ENCODE results near the gene TRIM14.
"Not testable (repeated sequence)": the region's sequence is repeated elsewhere in the genome, so short reads cannot be mapped to it uniquely, and the experiment has no call there.

The TRIM14 gene

DNA sequence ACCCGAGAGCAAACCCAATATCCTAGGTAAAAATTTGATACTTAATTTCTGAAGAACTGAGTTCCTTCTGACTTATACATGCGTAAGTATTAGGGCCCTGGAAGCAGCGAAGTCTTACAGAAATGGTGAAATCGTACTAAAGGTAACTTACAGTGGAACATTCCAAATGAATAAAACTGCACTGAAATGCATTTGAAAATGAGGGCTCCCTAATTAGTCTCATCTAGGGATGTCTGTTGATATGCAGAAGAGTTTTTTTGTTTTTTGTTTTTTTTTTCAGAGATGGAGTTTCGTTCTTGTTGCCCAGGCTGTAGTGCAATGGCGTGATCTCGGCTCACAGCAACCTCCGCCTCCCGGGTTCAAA lies 72.9 kb downstream of the TRIM14 start:
- DNase-seq: no peak

DNA sequence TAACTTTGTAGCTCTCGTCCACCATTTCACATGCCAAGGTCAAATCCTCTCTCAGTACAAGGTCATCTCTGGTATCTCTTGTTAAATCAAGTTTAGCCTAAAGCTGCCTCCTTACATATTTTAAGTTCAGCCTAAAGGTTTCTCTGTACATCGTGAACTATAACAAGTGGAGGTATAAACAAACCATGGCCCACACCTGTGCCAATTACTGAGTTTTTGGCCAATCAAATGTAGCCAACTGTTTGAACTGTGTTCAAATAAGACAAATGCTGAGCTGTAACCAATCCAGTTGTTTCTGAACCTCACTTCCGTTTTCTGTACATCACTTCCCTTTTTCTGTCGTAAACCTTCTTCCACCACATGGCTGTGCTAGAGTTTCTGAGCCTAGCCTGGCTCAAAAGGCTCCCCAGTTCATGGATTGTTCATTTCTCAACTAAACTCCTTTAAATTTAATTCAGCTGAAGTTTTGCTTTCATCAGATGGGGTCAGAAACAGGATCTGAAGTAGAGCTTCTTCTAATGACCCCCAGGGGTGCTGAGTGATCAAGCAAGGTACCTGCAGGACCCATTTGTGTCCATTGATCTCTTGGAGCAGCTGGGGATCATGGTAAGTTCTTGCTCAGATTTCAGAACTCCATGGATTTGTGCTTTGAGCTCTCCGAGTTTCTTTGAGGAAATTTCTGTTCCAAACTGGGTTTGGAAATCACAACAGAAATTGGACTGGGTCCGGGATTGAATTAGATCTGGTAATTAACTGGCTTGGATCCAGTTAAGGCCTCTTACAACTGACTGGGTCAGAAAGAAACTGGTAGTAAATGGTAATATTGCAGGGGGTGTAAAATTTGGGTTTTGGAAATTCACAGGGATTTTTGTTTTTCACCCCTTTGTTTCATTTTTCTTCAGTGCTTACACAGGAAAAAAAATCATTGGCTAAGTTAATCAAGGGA lies 73.5 kb downstream of the TRIM14 start:
- no peak for DNase-seq

DNA sequence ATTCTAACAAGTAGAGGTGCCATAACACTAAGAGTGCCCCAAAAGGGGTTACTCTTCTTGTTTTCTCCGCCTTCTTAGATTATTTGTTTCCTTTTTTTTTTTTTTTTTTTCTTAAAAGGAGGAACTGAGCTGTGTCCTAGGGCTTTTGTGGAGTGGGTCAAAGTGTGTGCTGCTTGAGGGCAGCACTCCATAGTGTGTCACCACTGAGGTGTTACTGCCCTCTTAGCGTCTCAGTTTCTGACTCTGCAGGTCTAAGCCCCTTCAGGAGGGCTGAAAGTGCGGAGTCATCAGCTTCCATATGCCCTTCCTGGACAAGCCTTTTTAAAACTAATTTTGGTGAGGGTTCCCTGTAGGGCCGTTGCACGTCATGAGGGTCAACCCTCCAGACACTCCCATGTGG lies 75.1 kb downstream of the TRIM14 start:
- DNase-seq: no peak

DNA sequence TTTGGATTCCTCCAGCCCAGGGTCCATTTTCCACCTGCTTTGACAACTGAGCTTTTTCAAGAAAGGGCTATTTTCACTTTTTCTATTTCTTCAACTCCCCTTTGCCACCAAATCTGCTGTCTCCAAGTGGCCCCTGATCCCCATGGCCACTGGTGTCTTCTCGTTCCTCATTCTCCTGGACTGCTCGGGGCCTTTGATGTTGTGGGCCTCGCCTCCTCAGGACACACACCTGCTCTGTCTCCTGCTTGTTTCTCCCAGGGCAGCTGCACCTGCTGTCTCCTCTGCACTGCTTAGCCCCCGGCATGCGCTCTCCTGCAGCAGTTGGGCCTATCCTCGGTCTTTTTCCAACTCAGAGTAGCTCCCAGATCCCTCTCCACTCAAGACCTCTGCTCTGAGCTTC lies 78.8 kb downstream of the TRIM14 start:
- DNase-seq: no peak

DNA sequence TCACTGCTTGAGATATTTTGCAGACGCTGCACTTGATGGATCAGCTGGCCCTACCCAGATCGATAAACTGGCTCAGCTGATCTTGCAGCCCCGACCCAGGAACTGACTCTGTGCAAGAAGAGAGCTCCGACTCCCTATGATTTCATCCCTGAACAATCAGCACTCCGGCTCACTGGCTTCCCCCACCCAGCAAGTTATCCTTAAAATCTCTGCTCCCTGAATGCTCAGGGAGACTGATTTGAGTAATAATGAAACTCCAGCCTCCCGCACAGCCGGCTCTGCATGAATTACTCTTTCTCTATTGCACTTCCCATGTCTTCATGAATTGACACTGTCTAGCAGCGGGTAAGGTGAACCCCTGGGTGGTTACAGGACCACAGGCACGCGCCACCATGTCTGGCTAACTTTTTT lies 79.4 kb downstream of the TRIM14 start:
- no peak for DNase-seq

DNA sequence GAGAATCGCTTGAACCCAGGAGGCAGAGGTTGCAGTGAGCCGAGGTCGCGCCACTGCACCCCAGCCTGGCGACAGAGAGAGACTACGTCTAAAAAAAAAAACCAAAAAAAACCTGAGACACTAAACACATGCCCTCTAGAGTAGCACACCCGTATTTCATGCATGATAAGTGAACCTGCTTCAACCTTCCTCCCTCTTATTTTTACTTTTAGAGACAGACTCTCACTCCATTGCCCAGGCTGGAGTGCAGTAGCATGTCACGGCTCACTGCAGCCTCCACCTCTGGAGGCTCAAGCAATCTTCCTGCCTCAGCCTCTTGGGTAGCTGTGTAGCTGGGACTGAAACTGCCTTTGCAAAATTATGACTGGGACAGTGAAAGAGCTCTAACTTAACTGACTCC lies 80.1 kb downstream of the TRIM14 start:
- DNase-seq: no peak

DNA sequence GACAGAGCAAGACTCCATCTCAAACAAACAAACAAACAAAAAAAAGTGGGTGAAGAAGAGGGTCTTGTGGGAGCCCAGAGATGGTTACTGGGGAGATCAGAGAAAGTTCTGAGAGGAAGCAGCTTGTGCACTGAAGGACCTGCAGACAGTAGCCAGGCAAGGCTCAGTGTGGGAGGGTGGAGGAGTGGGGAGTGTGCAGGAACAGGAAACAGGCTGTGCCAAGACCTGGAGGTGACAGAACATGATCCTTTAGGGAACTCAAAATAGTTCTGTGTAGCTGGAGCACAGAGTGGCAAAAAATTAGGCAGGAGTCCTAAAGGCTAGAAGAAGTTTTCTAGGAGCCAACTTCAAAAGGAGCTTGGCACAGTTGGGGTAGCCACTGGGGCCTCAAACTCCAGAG lies 81.7 kb downstream of the TRIM14 start:
- DNase-seq: no peak

DNA sequence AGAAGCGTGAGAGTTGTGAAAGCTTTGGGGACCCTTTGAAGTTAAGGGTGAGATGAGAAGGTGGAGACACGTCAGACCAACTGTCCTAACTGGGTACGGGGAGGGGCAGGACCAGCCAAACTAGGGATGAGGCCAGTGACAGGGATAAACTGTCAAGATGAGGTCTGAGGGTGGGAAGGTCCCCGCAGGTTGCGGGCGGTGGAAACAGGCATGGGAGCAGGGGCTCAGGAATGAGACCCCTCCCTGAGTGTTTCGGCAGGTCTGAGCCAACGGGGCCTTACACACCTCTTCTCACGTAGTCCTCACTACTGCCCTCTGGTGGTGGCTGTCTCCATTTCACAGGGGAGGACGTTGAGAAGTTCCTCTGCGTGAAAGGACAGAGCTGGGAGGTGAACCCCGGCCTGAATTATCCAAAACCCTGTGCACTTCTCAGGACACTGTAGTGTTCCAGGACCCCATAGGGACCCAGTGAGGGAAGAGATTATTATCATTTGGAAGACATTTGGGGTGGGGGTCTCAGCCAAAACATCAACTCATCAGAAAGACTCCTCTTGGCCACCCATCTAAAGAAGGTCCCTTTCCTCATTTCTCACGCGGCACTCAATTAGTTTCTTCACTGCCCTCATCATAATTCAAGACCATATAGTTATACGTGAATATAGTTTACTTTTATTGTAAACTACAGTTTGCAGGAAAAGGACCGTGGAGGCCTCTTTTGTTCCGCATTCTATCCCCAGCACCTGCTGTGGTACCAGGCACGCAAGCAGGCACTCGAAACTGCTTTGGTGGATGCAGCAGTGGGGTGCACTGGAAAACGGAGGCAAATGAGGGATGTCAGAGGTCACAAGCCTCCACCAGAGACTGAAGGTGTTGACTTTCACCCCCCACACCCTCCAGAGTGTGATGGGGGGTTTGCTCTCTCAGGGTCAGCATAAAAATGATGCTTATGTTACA lies 84.2 kb downstream of the TRIM14 start:
- no peak for DNase-seq

DNA sequence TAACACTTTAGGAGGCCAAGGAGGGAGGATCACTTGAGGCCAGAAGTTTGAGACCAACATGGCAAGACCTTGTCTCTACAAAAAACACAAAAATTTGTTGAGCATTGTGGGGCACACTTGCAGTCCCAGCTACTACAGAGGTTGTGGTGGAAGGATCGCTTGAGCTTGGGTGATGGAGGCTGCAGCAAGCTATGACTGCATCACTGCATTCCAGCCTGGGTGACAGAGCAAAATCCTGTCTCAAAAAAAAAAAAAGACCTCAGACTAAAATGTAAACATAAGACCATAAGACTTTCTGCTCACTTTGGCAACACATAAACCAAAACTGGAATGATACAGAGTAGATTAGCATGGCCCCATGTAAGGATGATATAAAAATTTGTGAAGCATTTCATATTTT lies 87.1 kb downstream of the TRIM14 start:
- peak; percentile 62 for DNase-seq

DNA sequence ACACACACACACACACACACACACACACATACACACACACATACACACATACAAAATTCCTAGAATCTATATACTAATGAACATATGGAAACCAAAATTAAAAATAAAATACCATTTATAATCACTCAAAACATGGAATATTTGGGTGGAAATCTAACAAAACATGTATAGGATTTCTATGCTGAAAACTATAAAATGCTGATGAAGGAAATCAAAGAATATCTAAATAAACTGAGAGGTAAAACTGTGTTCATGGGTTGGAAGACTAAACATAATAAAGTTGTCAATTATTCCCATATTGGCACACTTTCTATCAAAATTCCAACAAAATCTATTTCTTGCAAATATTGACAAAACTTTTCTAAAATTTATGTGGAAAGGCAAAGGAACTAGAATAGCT lies 87.9 kb downstream of the TRIM14 start:
- no peak for DNase-seq

DNA sequence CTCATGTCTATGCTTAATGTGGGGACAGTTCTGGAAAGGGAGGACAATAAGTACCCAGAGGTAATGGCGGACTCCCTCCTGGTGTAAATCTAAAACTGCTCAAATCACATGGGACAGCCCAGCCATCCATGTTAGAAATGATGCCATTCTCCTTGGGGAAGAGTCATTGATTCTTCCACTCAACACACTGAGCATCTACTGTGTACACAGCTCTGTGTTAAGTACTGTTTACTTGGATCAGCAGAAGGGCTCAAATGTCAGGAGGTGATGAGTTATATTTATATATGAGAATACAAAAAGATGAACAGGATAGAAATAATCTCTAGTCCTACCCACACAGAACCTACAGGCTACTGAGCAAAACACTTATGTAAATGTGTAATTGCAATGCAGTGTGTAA lies 94.3 kb downstream of the TRIM14 start:
- DNase-seq: no peak

DNA sequence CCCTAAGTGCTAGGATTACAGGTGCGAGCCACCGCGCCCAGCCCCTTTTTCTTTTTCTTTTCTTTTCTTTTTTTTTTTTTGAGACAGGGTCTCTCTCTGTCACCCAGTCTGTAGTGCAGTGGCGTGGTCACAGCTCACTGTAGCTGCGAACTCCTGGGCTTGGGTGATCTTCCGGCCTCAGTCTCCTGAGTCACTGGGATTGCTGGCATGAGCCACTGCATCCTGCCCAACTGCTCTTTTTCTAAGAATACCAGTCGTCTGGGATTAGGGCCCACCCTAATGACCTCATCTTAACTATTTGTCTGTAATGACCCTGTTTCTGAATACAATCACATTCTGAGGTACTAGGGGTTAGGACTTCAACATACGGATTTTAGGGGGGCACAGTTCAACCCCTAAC lies 96.6 kb downstream of the TRIM14 start:
- no peak for DNase-seq

DNA sequence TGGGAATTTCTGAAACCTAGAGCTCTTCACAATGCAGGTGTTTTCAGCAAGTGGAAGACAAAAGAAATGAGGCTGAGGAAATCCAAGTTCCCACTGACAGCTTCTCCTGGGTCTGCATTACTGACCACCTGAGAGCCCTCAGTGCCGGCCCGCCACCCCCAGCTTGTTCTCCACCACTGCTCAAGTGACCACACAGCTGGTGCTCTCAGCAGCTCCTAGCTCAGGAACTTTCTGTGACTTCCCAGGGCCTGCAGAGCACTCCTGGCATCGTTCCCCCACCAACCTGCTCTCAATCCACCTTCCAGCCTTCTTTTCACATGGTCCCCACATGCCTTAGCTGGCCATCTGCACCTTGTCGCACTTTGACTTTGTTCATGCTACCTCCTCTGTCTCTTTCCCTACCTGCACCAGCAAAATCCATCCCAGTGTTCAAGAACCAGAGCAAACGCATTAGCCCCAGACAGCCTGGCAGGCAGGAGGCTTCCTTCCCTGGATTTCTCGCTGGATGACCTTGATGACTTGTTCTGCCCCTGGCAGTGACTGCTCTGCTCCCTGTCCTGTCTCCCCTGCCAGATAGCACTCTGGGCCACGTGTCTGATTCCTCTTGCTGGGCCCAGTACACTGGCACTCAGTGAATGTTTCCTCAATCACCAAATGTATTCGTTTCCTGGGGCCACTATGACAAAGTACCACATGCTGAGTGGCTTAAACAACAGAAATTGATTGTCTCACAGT lies 97.5 kb downstream of the TRIM14 start:
- DNase-seq: no peak

DNA sequence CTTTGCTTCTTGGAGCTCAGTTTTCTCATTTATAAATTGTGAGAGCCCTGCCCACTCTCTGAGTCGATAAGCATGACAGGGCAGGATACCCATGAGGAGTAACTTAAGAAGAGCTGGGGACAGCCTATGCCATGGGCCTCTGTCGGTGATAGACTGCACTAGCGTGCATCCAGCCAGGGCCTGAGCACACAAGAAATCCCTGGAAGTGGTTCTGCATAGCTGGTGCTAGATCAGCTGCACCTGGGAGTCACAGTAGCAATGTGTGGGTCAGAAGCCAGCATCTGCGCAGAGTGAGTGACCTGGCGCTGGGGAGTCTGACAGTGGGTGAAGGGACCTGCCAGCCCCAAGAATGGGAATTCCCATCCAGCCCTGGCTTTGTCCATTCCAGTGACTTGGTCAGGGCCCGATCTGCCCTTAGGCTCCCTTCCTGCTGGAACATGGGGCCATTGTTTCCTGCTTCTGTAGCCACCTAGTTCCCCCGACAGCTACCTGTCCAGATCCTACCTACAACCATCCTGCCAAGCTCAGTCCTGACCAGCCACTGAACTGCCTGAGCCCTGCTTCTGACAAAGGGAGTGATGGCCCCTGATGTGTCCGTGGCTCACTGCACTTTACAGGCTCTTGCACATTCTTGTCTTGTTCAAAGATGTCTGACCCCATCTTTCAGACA lies 98.4 kb downstream of the TRIM14 start:
- DNase-seq: no peak

DNA sequence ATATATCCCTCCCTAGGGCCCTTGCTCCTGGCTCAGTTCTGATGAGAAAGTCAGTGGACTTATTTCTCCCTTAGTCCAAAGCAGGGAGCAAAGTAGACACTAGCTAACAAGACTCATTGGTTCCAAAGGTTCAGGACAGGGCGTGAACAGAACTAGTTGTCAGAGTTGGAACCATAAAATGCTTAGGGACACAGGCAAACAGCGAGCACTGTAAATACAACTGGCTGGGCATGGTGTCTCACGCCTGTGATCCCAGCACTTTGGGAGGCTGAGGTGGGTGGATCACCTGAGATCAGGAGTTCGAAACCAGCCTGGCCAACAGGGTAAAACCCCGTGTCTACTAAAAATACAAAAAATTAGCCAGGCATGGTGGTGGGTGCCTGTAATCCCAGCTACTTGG lies 99.2 kb downstream of the TRIM14 start:
- DNase-seq: not testable (repeated sequence)

Data from HCEC 1CT (cell line).